GM19328 (cell line): ENCODE measurements around the gene PIM3.

Source experiments
- ATAC-seq: cut with Tn5 transposase; IDR thresholded peaks from one replicate; pipeline ENCODE4 v1.9.1; 2021; ENCODE audit warnings: mild to moderate bottlenecking, moderate library complexity; ENCODE audit not compliant: unreplicated experiment

Gene PIM3

DNA sequence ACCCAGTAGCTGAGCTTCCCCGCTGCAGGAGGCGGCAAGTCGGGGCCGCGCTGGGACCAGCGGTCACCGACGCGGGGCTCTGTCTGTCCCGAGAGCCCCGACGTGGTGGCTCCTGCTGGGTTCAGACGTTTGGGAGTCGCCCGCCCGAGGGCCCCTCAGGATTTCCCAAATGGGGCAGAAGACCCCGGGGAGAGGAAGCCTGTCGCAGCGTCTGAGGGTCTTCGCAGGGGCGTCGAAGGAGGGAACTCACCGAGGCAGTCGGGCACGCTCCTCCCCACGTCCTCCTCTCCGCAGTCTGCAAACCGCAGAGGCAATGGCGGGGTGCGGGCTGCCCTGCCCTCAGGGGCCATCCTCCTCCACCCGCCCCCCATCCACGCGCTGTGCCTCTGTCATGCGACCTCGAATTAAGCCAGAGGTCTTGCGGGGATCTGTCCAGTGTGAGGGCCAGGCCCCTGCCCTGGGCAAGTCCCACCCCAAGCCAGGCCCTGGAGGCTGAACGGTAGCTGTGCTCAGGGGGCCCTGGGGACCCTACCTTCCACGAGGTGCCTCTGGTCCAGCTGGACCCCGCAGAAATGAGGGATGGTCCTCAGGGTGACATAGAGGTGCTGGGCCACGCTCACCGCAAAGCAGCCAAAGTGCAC lies 39.5 kb downstream of the PIM3 start:
- no peak for ATAC-seq

- no peak for ATAC-seq
Observed at GRCh38 chr22:50000587-50001387, 40.2 kb downstream of the PIM3 start.

- no peak for ATAC-seq
Observed at GRCh38 chr22:50001388-50002231, 41.0 kb downstream of the PIM3 start.

GRCh38 chr22:50002791-50003190 lies 42.2 kb downstream of the PIM3 start:
- no peak for ATAC-seq

- ATAC-seq: no peak
Observed at GRCh38 chr22:50004918-50005317, 44.3 kb downstream of the PIM3 start.

- no peak for ATAC-seq
Observed at GRCh38 chr22:50007057-50007511, 46.5 kb downstream of the PIM3 start.

DNA sequence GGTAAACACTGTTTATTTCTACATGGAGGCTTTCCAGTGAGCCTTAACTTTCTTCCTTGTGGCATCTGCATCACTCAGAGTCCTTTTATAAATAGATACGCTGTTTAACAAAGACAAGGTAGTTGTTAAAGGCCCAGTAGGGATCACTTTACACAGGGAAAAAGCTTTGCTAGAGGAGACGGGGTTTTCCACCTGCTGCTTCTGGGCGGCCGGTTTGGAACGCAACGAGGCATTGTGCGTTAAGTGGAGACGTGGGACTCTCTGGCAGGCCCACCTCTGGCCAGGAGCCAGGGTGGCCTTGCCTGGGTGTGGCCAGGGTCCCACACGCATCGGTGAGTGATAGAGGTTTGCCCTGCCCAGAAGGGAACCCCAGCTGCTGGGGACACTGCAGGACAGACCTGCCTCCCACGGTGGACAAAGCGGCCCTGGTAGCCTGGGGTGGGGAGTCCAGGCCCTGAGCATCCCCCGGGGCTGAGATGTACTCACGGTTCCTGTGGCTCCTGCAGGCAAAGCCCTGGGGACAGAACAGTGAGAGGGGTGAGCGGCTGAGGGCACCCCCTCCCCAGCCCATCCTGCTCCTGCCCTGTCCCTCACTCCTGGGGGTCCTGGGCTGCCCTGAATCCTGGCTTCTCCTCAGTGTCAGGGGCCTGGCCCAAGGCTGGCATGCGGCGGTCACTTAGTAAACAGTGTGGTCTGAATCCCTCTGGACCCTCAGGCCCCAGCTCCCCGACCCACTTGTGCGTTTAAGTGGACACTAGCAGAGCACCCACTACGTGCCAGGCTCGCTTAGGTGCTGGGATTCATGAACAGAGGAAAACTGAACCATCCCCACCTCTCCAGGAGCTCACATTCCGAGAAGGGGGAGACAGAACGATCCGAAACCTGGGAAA lies 47.8 kb downstream of the PIM3 start:
- no peak for ATAC-seq

DNA sequence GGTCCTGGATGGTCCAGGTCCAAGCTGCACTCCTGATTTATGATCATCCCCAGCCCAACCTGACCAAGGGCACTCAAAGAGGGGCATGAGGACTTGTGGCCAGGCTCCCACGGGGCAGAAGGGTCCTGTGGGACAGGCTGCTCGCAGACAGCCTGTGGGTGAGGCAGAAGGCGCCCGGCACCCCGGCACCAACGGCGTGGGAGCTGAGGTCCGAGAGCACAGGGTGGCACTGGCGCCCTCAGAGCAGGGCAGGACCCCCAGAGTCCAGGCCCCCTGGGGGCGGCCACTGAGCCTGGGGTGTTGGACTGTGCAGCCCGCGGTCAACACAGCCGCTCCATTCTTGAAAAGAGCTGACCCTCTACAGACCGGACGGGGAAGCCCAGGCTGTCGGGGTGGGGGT lies 48.7 kb downstream of the PIM3 start:
- no peak for ATAC-seq

DNA sequence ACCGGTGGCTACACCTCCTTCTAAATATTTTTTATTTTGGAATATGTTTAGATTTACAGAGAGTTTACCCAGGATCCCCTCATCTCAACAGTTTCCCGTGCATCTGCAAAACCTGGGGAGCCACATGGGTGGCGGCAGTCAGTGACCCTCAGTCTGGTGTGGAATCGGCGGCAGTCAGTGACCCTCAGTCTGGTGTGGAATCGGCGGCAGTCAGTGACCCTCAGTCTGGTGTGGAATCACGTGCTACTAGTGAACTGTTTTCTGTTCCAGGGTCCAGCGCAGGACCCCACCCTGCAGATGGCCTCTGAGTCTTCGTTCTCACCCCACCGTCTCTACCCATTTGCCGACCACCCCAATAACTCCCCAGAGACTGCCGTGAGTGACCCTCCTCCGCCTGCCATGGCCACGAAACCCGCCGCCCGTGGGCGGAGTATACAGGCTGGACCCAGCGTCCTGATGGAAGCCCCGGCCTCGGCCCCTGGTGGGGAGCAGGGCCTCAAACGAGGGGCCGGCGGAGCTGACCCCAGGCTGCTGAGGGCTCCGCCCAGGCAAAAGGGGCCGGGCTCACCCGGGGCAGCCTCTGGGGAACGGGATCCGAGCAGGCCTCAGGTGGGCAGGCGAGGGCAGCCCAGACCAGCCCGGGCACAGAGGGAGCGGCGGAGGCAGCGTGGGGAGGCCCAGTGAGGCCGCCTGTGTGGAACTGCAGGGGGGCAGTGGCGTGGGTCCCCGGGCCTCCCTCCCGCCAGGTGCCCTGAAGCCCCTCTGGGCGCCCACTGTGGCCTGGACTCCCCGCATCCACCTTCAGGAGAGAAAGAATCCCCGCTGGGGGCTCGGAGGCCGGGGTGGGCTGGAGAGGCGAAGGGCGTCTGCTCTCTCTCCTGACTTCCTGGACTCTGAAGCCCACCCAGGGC lies 49.4 kb downstream of the PIM3 start:
- no peak for ATAC-seq

- no peak for ATAC-seq
Observed at GRCh38 chr22:50010676-50011446, 50.3 kb downstream of the PIM3 start.

GRCh38 chr22:50011447-50012210 lies 51.1 kb downstream of the PIM3 start:
- no peak for ATAC-seq

- ATAC-seq: no peak
Observed at GRCh38 chr22:50012211-50013181, 51.9 kb downstream of the PIM3 start, which contains the start of gene IL17REL. TSS of gene IL17REL (minus strand) at chr22:50012765. CDS start at chr22:50012646, 119 bp downstream.
